ENCODE data around the gene GLB1L3.
"Not testable (repeated sequence)": the region's sequence is repeated elsewhere in the genome, so short reads cannot be mapped to it uniquely, and the experiment has no call there.

GLB1L3 gene

GRCh38 chr11:134340354-134340964 lies 64.3 kb downstream of the GLB1L3 start:
- DNase-seq (ENCODE audit: low read depth, low spot score) = no peak
- H3K27ac ChIP-seq = no peak overlapping the region

DNA sequence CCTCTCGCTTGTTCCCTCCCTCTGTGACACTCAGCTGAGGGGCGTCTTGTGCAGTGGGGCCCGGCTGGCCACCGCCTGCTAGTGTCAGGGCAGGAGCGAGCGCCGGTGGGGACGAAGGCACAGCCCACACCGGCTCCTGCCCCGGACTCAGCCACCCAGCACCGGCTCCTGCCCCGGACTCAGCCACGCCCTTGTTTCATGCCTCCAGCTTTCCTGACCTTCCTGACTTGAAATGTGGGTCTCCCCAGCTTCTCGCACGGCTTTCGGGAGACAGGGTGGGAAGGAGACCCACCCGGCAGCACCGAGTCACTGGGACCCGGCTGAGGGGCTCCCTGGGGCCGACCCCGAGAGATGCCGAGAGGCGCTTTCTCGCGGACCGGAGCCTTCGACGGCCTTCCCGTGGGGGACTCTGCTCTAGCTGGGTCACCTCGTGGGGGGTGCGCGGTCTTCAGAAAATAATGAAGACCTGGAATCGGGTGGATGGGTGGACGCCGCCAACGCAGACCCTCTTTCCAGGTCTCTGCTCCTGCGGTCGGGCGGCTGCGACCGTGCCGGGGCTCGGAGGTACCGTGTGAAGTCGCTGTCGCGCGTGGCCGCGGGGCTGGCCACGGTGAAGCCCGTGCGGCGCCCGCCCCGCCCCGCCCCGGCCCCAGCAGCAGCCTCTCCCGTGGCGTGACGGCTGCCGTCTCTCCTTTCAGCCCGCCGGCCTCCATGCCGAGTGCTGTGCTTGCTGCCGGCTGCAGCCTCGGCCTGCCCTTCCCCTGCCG lies 65.8 kb downstream of the GLB1L3 start:
- H3K27ac ChIP-seq = no peak overlapping the region
- no peak for DNase-seq (ENCODE audit: low read depth, low spot score)

DNA sequence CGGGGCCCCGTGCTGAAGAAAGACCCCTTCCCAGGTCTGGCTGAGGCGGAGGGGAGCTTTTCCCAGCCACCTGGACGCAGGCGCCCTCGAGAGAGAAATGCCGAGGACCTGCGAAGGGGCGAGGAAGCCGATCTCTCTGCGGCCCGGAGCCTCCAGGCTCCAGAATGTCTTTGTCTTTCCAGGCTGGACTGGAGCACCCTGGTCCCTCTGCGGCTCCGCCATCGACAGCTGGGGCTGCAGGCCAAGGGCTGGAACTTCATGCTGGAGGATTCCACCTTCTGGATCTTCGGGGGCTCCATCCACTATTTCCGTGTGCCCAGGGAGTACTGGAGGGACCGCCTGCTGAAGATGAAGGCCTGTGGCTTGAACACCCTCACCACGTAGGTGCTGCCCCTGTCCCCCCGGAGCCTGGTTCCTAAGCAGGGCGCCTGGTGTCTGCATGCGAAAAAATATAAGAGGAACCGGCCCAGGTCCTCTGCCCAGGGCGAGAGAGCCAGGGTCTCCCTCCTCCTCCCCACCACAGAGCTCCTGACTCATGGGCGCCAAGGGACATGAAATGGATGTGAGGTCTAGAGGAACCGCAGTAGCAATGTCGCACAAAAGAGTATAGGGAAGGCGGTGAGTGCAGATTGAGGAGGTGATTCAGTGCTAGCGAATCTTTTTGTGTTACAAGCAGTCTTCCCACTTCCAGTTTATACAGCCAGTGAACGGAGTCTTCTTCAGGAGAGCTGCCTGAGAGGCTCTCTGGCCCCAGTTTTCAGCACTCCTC lies 66.6 kb downstream of the GLB1L3 start:
- no peak overlapping the region for H3K27ac ChIP-seq
- DNase-seq (ENCODE audit: low read depth, low spot score) = no peak

- no peak for DNase-seq (ENCODE audit: low read depth, low spot score)
- no peak overlapping the region for H3K27ac ChIP-seq
Observed at GRCh38 chr11:134343646-134344045, 67.5 kb downstream of the GLB1L3 start.

DNA sequence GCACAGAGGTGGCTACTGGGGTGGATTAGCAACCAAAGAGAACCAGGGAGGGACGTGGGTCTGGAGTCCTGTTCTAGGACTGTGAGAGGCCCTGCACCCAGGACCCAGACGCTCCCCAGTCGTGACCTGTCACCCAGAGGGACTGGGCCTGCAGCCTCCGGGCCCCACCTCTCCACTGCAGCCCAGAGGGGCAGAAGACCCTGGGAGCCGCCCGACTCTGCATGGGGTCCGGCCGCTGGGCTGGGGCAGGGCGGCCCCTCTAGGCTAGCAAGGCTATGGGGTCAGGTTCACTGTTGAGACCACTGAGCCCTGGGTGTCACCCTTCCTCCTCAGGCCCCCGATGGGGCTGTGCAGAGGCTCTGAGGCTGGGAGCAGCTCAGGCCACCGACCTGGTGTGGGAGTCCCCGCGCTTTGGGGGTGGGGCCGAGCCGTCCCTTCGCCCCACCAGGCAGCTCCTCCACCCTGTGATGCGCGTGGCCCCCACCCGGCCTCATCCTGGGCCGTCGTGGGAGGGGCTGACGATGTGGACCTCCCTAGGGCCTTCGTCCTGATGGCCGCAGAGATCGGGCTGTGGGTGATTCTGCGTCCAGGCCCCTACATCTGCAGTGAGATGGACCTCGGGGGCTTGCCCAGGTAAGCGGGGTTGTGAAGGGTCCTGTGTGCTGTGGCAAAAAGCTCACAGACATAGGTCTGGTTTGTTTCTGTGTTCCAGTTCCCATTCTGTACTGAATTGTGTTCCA lies 68.5 kb downstream of the GLB1L3 start:
- not testable (repeated sequence) for DNase-seq (ENCODE audit: low read depth, low spot score); H3K27ac ChIP-seq

DNA sequence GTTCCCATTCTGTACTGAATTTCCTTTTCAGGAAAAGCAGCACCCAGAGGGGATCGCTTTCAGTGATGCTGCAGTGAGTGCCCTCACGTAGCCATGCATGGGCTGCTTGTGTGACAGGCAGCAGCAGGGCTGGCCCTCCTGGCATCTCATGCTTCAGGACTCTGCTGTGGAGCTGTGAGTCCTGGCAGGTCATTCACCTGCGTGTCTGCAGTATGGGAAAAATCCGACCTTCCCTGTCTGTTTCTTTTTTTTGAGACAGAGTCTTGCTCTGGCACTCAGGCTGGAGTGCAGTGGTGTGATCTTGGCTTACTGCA lies 69.0 kb downstream of the GLB1L3 start:
- H3K27ac ChIP-seq = no peak overlapping the region
- DNase-seq (ENCODE audit: low read depth, low spot score) = no peak

GRCh38 chr11:134346101-134346975 lies 70.2 kb downstream of the GLB1L3 start:
- no peak overlapping the region for H3K27ac ChIP-seq
- no peak for DNase-seq (ENCODE audit: low read depth, low spot score)

GRCh38 chr11:134346976-134347350 lies 70.8 kb downstream of the GLB1L3 start:
- no peak for DNase-seq (ENCODE audit: low read depth, low spot score)
- no peak overlapping the region for H3K27ac ChIP-seq

DNA sequence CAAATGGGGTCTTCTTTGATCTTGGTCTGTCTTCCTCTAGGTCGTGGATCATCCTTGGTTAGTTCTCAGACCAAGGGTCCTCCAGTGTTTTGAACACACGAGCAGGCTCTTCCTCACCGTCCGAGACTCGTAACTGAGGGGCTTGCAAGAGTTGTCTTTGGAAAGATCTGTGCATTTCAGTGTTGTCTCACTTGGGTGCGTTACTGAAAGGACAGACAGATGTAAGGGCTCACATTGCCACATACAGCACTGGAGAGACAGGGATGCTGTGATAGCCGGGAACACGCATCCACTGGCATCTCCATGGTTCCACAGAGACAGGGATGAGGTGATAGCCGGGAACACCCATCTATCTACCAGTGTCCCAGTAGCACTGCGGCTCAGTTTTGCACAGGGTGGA lies 71.3 kb downstream of the GLB1L3 start:
- DNase-seq (ENCODE audit: low read depth, low spot score) = no peak
- no peak overlapping the region for H3K27ac ChIP-seq

- DNase-seq (ENCODE audit: low read depth, low spot score) = no peak
- H3K27ac ChIP-seq = no peak overlapping the region
Observed at GRCh38 chr11:134349109-134349801, 73.1 kb downstream of the GLB1L3 start.

DNA sequence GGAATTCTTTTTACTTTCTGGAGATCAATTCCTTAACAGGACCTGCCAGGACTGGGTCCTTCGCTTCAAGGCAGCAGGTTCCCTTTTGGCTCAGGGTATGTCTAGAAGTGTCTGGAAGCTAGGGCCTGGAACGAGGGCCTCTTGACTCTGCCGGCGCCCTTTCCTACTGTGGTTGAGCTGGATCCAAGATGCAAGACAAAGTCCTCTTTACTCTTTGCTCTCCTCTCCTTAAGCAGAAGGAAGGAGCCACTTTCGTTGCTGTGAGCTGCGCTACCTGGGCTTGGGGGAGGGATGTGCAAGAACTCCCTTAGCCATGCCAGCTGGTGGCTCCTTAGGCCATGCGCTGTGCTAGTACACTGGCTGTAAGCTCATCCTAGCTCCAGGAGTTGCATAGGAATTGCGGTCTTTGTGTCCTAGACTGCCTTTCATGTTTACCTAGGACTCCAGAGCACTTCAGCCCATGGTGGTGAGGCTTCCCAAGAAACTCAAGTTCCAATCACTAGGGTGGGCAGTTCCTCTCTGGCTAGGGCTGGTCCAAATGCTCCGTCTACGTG lies 73.7 kb downstream of the GLB1L3 start:
- DNase-seq (ENCODE audit: low read depth, low spot score) = no peak
- no peak overlapping the region for H3K27ac ChIP-seq

- H3K27ac ChIP-seq = no peak overlapping the region
- no peak for DNase-seq (ENCODE audit: low read depth, low spot score)
Observed at GRCh38 chr11:134350381-134350780, 74.2 kb downstream of the GLB1L3 start.

DNA sequence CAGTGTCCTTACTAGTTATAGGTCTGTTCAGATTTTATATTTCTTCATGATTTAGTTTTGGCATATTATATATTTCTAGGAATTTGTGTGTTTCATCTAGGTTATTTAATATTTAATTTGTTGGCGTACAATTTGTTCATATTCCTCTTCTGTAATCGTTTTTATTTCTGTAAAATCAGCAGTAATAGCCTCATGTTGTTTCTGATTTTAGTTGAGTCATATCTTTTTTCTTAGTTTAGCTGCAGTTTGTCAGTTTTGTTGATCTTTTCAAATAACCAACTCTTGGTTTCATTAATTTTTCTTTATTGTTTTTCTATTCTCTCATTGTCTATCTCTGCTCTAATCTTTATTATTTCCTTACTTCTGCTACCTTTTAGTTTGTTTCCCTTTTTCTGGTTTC lies 75.9 kb downstream of the GLB1L3 start:
- no peak for DNase-seq (ENCODE audit: low read depth, low spot score)

GRCh38 chr11:134355136-134355535 lies 79.0 kb downstream of the GLB1L3 start:
- DNase-seq (ENCODE audit: low read depth, low spot score) = no peak
- H3K27ac ChIP-seq = no peak overlapping the region

More for the DNA sequence above, 75.9 kb downstream of the GLB1L3 start:
- H3K27ac ChIP-seq = no peak overlapping the region

DNA sequence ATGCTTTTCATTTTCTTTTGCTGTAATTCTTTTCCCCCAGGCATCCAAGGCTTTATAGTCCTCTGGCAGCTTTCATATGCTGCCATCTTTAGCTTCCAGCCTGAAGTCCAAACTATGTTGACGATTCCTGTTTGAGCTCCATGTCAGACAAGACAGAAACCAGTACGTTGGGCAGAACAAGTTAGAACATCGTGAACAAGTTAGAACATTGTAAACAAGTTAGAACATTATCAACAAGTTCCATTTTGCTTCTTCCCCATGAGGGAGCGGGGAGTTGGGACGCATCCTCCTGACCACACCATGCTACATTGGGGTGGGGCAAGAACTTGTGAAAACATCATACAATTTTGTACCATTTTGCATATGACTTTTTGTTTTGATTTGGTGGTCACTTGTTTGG lies 79.5 kb downstream of the GLB1L3 start:
- peak; percentile 22 for DNase-seq (ENCODE audit: low read depth, low spot score)
- H3K27ac ChIP-seq = no peak overlapping the region

- H3K27ac ChIP-seq = no peak overlapping the region
- no peak for DNase-seq (ENCODE audit: low read depth, low spot score)
Observed at GRCh38 chr11:134356656-134357544, 80.7 kb downstream of the GLB1L3 start.

DNA sequence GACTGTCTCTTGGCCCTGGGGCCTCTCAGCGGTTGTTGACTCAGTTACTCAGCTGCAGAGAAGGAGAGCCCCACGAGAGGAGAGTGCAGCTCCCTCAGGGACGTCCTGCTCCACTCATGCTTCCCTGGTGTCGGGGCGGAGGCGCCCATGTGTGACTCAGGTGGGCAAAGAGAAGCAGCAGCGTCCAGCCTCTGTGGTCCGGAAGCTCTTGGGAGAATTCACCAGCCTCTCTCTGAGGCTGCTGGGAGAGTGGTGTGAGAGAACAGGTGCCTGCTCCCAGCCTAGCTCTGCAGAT lies 81.3 kb downstream of the GLB1L3 start:
- H3K27ac ChIP-seq = no peak overlapping the region
- DNase-seq (ENCODE audit: low read depth, low spot score) = no peak

GRCh38 chr11:134358165-134358855 lies 82.1 kb downstream of the GLB1L3 start:
- no peak for DNase-seq (ENCODE audit: low read depth, low spot score)
- H3K27ac ChIP-seq = no peak overlapping the region

Measured in epithelial cell of prostate (primary cell).